Endothelial cell of umbilical vein (primary cell): ENCODE results near the gene TOX2.

ENCODE experiments used
- EZH2 ChIP-seq: IDR thresholded peaks from 2 replicates; pipeline ENCODE4 v1.6.1; 2012; ENCODE audit warnings: borderline replicate concordance, low read depth, mild to moderate bottlenecking, moderate library complexity, low read length, inconsistent platforms; ENCODE audit not compliant: severe bottlenecking
- FOS ChIP-seq: IDR thresholded peaks from 2 replicates; pipeline ENCODE4 v1.6.1; 2011; ENCODE audit warnings: mild to moderate bottlenecking, low read length, moderate library complexity, borderline replicate concordance; ENCODE audit not compliant: insufficient read depth
- GATA2 ChIP-seq: IDR thresholded peaks from 2 replicates; pipeline ENCODE4 v1.7.0; 2011; ENCODE audit warnings: low read depth, mild to moderate bottlenecking, moderate library complexity, mixed read lengths, low read length; ENCODE audit not compliant: insufficient read length, insufficient read depth
- JUN ChIP-seq: IDR thresholded peaks from 2 replicates; pipeline ENCODE4 v1.6.1; 2011; ENCODE audit warnings: borderline replicate concordance, low read depth; ENCODE audit not compliant: insufficient read length, insufficient read depth
- MYC ChIP-seq: IDR thresholded peaks from one replicate; pipeline ENCODE4 v1.6.1; 2011; ENCODE audit warnings: mild to moderate bottlenecking, low read depth, low read length
- POLR2A ChIP-seq: IDR thresholded peaks from 2 replicates; pipeline ENCODE4 v1.6.1; 2012; ENCODE audit warnings: low read depth, mild to moderate bottlenecking, control low read depth, low read length
- POLR2AphosphoS5 ChIP-seq: IDR thresholded peaks from 2 replicates; pipeline ENCODE4 v1.6.1; 2012; ENCODE audit warnings: low read depth, mild to moderate bottlenecking, control low read depth, low read length, moderate library complexity; ENCODE audit not compliant: insufficient read depth
- TF ChIP-seq, protein P1 (sequence below), 2 donors: IDR thresholded peaks; 1 replicate in 1 of 2; 2 replicates in 1 of 2; pipeline ENCODE4 v1.5.1; 2011; ENCODE audit warnings: low read length in 2 of 2, mild to moderate bottlenecking in 2 of 2, moderate library complexity in 2 of 2, control low read depth in 1 of 2, inconsistent platforms in 1 of 2, low read depth in 1 of 2; ENCODE audit not compliant: insufficient read depth in 1 of 2; ENCODE audit errors: extremely low read depth in 1 of 2
- TF ChIP-seq, protein P2 (sequence below): IDR thresholded peaks from 2 replicates; pipeline ENCODE4 v1.6.1; 2011; ENCODE audit not compliant: insufficient read depth, insufficient read length

DNA sequence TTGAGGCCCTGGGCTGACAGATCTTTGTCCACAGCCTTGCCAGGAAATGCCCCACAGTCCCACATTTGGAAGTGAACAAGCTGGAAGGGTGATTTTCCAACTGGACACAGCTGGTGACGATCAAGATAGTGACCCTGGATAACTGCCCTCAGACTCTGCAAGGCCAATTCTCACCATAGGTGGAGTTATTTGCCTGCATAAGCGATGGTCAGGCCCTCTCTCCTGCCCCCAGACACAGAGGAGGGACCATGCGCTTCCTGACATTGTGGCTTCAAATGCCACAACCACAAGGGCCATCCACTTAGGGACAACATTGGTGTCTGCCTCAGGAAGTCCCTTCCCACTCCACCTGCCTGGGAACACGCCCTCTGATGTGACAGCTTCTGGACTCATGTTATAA lies 176.4 kb downstream of the TOX2 start:
- TF ChIP-seq, protein P1, sequence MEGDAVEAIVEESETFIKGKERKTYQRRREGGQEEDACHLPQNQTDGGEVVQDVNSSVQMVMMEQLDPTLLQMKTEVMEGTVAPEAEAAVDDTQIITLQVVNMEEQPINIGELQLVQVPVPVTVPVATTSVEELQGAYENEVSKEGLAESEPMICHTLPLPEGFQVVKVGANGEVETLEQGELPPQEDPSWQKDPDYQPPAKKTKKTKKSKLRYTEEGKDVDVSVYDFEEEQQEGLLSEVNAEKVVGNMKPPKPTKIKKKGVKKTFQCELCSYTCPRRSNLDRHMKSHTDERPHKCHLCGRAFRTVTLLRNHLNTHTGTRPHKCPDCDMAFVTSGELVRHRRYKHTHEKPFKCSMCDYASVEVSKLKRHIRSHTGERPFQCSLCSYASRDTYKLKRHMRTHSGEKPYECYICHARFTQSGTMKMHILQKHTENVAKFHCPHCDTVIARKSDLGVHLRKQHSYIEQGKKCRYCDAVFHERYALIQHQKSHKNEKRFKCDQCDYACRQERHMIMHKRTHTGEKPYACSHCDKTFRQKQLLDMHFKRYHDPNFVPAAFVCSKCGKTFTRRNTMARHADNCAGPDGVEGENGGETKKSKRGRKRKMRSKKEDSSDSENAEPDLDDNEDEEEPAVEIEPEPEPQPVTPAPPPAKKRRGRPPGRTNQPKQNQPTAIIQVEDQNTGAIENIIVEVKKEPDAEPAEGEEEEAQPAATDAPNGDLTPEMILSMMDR (IDR thresholded peaks at IDR 0.05; ENCODE audit: extremely low read depth in 1 of 2, insufficient read depth in 1 of 2, low read depth in 1 of 2, low read length in 2 of 2), result no peak
- TF ChIP-seq EZH2 (no peak), POLR2A (no peak), POLR2AphosphoS5 (no peak), MYC (no peak), JUN (no peak), FOS (no peak), GATA2 (no peak)
- TF ChIP-seq, protein P2, sequence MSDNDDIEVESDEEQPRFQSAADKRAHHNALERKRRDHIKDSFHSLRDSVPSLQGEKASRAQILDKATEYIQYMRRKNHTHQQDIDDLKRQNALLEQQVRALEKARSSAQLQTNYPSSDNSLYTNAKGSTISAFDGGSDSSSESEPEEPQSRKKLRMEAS, result no peak
